Amygdala (tissue), 56 donors: ENCODE data around the gene PCDH9.

ENCODE experiments used
- DNase-seq, 56 donors: peaks; one replicate each; lab custom pipeline; 2025; lab: John Stamatoyannopoulos, UW

The PCDH9 gene, protein sequence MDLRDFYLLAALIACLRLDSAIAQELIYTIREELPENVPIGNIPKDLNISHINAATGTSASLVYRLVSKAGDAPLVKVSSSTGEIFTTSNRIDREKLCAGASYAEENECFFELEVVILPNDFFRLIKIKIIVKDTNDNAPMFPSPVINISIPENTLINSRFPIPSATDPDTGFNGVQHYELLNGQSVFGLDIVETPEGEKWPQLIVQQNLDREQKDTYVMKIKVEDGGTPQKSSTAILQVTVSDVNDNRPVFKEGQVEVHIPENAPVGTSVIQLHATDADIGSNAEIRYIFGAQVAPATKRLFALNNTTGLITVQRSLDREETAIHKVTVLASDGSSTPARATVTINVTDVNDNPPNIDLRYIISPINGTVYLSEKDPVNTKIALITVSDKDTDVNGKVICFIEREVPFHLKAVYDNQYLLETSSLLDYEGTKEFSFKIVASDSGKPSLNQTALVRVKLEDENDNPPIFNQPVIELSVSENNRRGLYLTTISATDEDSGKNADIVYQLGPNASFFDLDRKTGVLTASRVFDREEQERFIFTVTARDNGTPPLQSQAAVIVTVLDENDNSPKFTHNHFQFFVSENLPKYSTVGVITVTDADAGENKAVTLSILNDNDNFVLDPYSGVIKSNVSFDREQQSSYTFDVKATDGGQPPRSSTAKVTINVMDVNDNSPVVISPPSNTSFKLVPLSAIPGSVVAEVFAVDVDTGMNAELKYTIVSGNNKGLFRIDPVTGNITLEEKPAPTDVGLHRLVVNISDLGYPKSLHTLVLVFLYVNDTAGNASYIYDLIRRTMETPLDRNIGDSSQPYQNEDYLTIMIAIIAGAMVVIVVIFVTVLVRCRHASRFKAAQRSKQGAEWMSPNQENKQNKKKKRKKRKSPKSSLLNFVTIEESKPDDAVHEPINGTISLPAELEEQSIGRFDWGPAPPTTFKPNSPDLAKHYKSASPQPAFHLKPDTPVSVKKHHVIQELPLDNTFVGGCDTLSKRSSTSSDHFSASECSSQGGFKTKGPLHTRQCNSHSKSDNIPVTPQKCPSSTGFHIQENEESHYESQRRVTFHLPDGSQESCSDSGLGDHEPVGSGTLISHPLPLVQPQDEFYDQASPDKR (N-terminal part only)

DNA sequence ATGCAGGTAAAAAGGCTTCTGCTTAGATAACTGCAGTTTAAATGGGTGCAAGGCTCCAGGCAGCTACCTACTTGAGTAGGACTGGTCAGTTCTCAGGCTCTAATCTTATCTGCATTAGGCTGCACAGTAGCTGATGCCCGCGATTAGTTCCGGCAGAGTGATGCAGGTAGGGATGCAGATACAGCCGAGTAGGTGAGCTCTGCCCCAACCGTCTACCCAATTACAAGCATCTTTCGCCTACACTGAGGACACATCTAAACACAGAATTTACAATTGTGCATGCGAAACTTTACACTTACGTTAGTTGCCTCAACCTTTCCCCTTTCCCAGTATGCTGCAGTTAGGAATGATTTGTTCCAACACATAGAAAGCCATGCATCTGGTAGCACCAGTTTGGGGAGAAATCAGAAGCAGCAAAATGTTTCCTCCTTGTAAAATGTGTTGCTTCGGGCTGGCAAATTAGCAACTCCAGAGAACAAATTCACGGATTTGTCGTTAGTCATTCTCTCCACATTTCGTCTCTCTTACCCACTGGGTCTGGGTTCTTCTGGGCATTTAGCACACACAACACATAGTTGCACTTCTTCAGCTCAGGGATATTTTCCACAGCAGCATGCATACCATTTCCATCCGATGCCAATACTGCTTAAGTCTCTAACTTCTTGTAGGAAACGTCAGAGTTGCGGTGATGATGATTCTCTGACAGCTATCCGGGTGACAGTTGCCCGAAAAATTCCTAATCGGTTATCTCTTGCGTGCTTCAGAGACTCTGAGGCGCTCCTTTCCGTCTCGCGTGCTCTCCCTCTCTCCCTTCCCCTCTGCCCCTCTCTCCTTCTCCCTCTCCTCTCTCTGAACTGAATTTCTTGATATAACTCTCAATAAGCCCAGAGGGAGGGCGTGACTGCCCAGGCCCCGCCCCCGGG lies at the start of gene PCDH9:
Gene PCDH9, minus strand, starts transcription at position 856 of the 923 bp plus-strand sequence. CDS start 1,896 bp downstream, outside the sequence.
- peak in 9 of 56 donors; percentile 1 to 61 (median 29) for DNase-seq

DNA sequence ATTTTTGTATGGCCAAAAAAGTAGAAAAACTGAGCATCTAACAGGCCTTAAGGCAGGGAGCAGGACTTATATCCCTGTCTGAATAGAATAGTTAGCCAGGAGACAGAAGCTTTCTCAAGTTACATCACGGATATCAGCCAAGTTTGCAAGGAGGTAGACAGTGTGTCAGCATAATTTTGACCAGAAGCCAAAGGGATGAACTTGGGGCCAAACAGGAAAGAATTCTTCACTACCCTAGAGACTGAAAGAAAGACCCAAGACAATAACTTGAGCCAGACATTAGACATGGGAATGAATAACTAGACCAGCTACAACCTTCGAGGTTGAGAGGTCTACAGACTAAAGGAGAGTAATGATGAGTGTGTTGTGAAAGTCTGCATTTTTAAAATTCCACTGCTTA lies 48.1 kb upstream of the PCDH9 start:
- no peak for DNase-seq

DNA sequence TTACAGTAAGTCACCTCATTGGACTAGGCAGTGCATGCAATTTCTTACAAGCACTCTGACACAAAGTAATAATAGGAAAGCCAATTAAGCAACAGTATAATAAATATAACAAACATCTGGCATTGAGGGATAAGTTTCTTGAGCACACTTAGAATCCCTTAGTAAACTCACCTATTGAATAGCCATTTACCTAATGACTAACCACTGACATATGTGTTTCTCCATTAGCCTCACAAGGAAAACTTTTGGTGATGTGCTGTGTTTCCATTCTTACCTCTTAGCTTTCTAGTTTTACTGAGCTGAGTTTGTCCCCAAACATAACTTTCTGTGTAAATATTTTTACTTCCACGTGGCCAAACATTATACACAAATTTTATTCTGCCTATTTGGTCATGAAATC lies 47.4 kb upstream of the PCDH9 start:
- DNase-seq = no peak

DNA sequence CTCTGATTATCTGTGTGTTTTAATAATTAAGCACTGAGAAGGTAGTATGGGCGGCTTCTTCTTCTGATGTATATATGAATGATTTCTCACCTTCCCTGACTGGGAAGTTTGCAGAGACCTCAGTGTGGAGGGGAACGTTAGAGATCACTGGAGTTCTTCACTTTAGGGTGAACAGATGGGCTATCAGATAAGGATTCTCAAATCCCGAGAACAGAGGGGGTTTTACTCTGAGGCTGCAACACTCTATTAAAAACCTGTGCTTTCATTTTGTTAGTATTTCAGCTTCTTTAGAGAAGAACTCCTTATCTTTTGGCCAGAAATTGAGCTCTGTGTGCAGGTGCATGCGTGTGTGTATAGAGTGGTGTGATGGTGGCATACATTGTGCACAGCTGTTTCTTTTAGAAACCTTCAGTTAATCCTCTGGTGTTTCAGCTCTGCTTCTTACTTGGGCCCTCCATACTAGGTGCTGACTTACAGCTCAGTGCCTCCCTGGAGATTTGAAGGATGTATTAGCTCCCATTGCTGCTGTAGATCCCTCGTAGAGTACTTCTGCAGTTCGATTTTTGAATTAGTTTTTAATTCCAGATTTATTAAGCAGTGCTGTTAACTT lies 45.3 kb upstream of the PCDH9 start:
- DNase-seq = no peak

DNA sequence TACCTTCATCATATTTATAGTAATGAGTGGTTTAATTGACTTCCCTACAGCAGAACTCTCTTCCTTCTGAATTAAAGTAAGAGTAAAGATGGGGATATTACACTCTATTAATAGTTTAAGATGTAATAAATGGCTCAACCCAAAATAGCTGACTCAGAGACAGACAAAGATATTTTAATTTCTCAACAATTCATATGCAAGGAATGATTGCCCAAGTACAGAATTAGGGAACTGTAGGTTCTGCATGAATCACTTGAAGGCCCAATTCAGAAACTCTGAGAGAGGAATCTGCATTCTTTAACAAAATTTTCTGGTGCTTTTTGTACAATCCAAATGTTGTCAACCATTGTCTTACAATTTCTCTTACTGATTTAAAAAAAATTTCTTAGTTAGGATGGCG lies 42.9 kb upstream of the PCDH9 start:
- no peak for DNase-seq

DNA sequence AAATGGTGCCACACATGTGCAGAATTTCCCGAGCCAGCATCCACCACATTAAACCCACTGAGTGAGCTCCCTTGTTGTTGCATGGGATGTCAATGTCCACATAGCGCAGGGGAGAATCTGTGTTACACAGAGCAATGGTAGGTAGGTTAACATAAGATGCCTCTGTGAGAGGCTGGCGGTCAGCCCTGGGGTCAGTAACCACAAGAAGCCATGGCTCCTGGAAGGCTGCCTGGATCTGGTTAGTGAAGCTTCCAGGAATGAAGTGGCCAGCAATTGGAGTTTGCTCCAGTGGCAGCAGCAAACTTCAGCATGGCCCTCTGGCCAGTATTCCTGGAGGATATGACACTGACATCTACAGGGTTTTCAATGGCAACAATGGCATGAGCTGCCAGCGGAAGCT lies 37.0 kb upstream of the PCDH9 start:
- no peak for DNase-seq

DNA sequence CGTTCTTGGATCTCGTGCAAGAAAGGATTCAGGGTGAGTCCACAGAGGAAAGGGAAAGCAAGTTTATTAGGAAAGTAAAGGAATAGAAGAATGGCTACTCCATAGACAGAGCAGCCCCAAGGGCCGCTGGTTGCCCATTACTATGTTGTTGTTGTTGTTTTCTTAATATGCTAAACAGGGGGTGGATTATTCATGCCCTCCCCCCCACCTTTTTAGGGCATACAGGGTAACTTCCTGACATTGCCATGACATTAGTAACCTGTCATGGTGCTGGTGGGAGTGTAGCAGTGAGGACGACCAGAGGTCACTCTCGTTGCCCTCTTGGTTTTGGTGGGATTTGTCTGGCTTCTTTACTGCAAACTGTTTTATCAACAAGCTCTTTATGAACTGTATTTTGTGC lies 29.1 kb upstream of the PCDH9 start:
- DNase-seq = no peak

DNA sequence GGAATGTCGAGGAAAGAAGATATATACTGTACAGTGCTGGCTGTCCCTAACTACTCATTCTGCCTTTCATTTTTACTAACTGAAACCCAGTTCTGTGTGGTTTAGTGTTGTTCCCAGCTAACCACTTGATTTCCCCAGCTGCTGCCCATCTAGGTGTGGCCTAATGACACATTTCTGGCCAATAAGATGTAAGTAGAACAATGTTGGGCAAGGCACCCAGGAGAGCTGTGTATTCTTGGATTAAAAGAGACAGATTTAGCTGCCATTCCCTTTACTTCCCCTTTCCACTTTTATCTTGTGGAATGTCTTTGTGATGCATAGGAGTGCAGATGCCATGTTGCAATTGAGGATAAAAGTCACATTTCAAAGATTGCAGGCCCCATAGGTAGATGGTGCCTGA lies 28.3 kb upstream of the PCDH9 start:
- DNase-seq = no peak

DNA sequence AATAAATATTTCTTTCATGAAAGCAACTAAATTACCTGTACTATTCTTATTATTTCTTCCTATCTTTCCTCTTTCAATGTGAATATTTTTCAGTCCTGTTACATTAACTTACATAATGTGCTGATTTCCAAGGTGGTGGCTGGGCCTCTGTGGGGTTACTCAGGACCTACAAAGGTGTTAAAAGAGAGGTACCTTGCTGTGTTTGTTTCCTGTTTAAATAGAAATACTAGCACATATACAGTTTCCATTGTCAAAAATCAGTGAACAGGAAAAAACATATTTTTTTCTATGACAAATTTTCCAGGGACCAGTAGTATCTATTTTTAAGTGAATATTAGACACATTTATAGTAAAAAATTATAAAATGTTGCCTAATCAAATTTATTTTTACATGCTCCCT lies 8.7 kb upstream of the PCDH9 start:
- DNase-seq = no peak

DNA sequence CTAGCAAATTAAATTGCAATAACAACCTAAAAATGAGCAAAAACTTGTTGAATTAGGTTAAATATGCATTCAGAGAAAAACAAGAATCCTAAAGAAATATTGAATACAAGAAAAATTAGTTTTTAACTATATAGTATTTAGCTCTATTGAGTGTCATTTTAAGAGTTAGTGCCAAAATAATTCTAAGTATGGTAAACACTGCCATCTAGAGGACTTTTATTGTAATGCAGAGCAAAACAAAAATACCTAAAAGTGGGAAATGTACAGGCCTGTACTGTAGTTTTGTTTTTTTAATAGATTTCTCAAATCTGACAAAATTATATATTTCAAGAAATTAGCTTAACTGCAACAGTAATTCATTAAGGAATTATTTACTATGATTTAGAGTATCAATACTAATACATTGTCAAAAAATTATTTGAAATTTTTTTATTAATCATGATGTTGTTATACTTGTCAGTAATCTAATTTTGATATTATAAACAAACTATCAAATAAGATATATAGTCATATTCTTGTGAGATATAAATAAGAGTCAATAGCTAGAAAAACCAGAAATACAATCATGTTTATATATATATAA lies 8.2 kb upstream of the PCDH9 start:
- peak in 1 of 56 donors; percentile 63 for DNase-seq

DNA sequence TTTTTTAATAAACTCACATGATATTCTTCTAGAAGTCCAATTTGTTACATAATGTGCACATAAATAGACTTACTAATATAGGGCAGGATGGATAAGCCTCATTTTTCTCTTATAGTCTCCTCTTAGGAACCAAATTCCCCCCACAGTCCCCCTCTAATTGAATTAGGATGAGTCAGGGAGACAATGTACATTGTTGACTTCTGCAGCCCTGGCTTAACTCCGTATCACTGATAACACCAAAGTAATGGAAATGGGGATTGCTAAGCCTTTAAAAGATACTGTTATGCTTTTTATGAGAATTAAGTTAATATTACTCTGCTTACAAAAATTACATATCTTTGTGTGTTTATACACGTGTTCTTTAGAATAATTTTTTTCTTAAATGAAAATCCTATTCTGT lies 5.1 kb upstream of the PCDH9 start:
- DNase-seq = no peak

DNA sequence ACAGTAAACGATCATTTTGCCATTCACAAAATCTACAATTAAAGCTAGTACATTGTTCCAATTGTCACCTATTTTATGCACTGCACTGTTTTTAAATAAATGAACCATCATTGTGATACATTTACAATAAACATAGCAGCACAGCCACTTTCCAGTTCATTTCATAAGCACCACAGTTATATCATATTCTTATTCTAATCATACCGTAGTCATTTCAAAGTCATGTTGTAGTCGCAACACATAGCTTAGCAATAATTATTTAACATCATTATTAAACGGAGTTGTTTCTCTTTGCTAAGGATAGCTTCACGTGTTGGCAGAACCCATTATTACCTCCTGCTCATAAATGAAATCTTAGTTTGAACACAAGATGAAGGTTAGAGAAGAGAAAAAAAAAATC lies 2.2 kb upstream of the PCDH9 start:
- no peak for DNase-seq

DNA sequence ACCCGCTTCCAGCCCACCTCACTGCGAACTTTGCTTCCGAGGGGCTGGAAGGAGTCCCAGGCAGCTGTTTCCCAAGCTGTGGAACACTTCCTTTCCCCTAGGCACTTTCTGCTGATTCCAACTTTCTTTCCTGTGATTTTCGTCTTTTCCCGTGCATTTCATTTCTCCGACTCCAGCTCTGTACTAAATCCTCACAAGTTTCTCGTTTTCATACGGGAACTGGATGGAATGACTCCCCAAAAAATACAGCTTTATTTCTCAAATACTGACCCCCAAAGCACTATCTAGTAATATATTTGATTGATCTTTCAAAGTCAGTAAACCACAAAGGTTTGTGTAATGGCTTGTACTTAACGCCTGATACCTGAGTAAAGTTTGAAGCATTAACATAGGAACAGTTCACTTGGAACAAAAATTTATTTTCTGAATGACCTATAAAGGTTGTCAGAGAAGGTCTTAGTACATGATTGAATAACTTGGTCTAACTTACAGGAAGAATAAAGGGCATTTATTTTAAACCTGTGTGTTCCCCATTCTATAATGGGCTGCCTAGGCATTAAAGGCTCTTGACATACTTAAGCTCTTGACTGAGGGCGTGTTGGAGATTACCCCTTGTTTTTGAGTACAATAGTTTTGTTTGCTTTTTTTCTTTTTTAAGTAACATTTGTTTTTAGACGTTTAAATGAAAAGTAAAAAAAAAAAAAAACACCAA lies 1.3 kb upstream of the PCDH9 start:
- DNase-seq = no peak

DNA sequence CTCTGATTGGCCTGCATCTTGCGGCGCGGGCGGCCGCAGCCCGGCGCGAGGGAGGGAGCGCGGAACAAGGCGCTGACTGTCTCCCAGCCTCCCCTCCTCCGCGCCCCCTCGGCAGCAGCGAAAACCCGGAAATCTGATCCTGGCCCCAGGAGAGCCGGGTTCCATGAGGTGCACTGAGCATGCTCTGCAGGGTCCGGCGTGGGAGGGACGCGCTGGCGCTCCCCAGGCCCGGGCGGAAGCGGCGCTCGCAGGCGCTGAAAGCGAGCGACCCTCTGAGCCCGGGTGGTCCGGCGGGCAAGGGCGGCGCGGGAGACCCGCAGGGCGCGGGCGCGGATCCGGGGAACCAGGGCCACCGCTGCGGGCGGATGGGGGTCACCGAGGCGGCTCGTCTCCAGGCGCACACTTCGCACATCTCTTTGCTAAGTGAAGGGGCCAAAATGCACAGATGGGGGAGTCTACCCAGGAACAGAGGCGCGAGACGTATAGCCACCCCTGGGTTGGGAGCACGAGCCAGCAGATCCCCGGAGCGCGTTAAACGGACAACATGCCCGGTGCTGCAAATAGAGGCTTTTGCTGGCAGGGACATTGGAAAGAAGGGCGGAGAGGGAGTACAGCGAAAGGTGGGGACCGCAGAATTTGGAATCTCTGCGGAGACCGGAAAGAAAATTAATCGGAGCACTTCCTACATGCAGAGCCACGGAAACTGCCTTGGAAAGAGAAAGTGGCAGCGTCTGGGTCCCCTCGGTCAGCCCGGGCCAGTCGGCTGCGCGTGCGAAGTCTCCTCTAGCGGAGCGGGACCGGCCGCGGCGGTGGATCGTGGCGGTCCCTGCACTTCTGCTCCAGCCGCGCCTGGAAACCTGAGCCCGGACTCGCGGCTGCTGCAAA lies 510 bp upstream of the PCDH9 start:
- peak; percentile 54 to 99 (median 97) for DNase-seq

DNA sequence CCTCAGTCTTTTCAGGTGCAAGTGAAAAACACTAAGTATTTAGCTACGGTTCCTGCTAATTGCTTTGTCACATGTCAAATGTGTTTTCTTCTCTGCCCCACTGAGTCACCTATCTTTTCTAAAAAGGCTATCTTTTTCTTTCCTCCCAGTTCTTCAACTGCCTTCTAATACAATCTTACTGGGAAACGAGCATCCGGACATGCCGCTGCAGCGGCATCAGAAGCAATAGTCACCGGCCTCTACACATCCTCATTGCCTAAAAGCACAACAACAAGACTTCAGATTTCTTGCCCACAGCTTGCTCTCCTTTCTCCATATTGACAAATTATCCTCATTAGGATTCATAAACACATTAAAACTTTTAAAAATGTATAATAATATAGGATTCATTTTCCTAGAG lies 1.2 kb downstream of the PCDH9 start:
- DNase-seq = peak in 3 of 56 donors; percentile 17 to 43 (median 40)

DNA sequence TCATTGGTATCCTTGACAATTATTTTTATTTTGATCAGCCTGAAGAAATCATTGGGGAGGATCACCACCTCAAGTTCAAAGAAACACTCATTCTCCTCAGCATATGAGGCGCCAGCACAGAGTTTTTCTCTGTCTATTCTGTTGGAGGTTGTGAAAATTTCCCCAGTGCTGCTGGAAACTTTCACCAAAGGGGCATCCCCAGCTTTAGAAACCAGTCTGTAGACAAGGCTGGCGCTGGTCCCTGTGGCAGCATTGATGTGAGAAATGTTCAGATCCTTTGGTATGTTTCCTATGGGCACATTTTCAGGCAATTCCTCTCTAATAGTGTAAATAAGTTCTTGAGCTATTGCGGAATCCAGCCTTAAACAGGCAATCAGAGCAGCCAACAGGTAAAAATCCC lies 2.1 kb downstream of the PCDH9 start:
- peak in 2 of 56 donors; percentile 9 to 14 for DNase-seq
